Psoas muscle (tissue), 8 donors: ENCODE results near the gene KCNQ5. TPM values are rescaled to one million over a fixed set of nuclear protein-coding genes. Genes with fewer than 3 reads are reported as not detected.

ENCODE experiments used
- ATAC-seq, 4 donors: fragments of 200-7000 bp; cut with Tn5 transposase; one replicate each; pipeline ENCODE4 v1.9.1; 2020; ENCODE audit warnings: moderate library complexity in 3 of 4, mild to moderate bottlenecking in 2 of 4
- DNase-seq, 2 donors: peaks; one replicate each; pipeline ENCODE4 v3.0.0-alpha.2; 2020
- H3K27ac ChIP-seq: fragments of 200-600 bp; one replicate; pipeline ENCODE4 v1.8.0; 2022
- H3K27me3 ChIP-seq, 3 donors: fragments of 200-600 bp in 1 of 3; one replicate each; pipeline versions ENCODE4 v1.6.1 to v1.8.0; 2013 to 2022; ENCODE audit warnings: low read length in 2 of 3, mild to moderate bottlenecking in 2 of 3, moderate library complexity in 1 of 3; ENCODE audit not compliant: insufficient read depth in 3 of 3
- H3K36me3 ChIP-seq, 2 donors: fragments of 200-600 bp in 1 of 2; one replicate each; pipeline versions ENCODE4 v1.6.1 to v1.8.0; 2013 to 2022; ENCODE audit warnings: low read depth in 1 of 2, mild to moderate bottlenecking in 1 of 2, moderate library complexity in 1 of 2; ENCODE audit not compliant: insufficient read depth in 1 of 2
- H3K4me1 ChIP-seq: fragments of 200-600 bp; one replicate; pipeline ENCODE4 v1.8.0; 2022
- H3K4me3 ChIP-seq: fragments of 200-600 bp; one replicate; pipeline ENCODE4 v1.8.0; 2022; ENCODE audit warnings: mild to moderate bottlenecking
- H3K9me3 ChIP-seq: fragments of 200-600 bp; one replicate; pipeline ENCODE4 v1.8.0; 2022
- WGBS, 3 donors: extraction: QIAGEN DNeasy Blood & Tissue Kit; methylation state at CpG; one replicate each; pipeline versions ENCODE4 v1.1.6 to v1.1.7; 2013; 5-methylcytosine and 5-hydroxymethylcytosine counted together
- intact Hi-C, 2 donors: fragments of 100-400 bp; cut with DNase I; formaldehyde crosslinking; loops; one replicate each; pipeline versions ENCODE4 v1.11.0 to v1.14.2; 2022
- polyA plus RNA-seq, 3 donors: library from polyadenylated mRNA; stranded (reverse); fragments of 200-250 nt; gene quantifications; one replicate each; pipeline ENCODE4 v1.2.3, GENCODE V29; 2013
- total RNA-seq, 4 donors: library from RNA; stranded (reverse); fragmentation: NEBNext Ultra II Directional in 2 of 4; extraction: Animal tissue kit (Norgen Biotek cat#: 25700) in 2 of 4; gene quantifications; one replicate each; pipeline versions ENCODE4 v1.2.1 to v1.2.4, GENCODE V29; 2021 to 2023
- TF ChIP-seq, protein P1 (sequence below): fragments of 200-600 bp; IDR thresholded peaks from one replicate; pipeline ENCODE4 v1.8.0; 2022; ENCODE audit warnings: antibody characterized with exemption
- donor health status: healthy with polysubstance abuse.
- donor health status: DM: no; HTN: no; CAD: no; lungs with moderate emphysema.
- donor health status: Bipolar disorder and iron deficiency.
- donor health status: healthy.
- donor health status: DM: yes; HTN: yes; CAD: no.
- donor health status: DM: no; HTN: no; CAD: no.
- donor health status: DM: no; HTN: no; CAD: no.
- donor health status: DM: yes; HTN: yes; CAD: no.

KCNQ5 gene
- total and polyA plus RNA-seq, 7 donors: 4.4 to 90.7 (median 25.7) TPM

DNA sequence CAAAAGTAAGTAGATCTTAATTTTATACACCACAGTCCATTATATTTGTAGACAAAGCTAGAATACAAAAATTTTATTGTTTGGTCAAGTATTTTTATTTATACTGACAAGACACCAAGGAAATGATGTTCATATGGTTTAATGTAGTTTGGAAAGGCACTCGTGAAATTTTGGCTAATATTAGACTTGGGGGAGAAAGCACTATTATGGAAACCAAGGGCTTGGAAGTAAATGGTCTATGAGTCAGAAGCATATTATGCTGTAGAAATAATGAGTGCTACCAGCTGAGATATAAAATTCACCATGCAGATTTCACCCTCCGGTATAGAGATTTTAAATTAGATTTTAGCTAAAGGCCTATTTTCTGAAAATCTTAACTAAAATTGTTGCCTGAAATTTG is 233.6 kb downstream of the KCNQ5 start:
- no peak for ATAC-seq
- no peak overlapping the region for H3K4me3 ChIP-seq

DNA sequence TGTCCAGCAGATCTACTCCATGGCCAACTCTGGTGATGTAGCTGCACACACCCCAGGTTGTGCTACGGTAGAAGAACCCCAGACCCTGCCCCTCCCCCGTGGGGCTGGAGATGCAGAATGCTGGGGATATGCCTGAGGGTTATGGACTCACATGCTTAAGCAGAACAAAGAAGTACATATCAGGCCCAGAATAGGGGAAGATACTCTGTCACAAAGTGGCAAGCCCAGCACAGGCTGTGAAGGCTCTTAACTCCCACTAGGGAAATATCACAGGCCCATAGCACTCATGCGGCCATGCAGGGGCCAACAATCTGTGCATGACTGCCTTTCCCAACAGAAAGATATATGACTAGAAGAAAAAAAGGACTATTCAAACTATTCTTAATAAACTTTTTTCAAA is 234.9 kb downstream of the KCNQ5 start:
- Histone ChIP-seq H3K4me1 (peaks cover 13% of the 10 kb centered on the region), H3K4me3 (no peak overlapping the region), H3K9me3 (no peaks in the 10 kb centered on the region), H3K27me3 (no peaks in the 10 kb centered on the region), H3K27ac (no peak overlapping the region), H3K36me3 (no peaks in the 10 kb centered on the region)
- ATAC-seq (peak in 1 of 4 donors; percentile 27), DNase-seq (no peak)
- 83 to 85% (median 85%) methylated on average over 3 of the region's 3 CpGs for WGBS, 3 donors
- intact Hi-C loops: no loop called here
- TF ChIP-seq, protein P1, sequence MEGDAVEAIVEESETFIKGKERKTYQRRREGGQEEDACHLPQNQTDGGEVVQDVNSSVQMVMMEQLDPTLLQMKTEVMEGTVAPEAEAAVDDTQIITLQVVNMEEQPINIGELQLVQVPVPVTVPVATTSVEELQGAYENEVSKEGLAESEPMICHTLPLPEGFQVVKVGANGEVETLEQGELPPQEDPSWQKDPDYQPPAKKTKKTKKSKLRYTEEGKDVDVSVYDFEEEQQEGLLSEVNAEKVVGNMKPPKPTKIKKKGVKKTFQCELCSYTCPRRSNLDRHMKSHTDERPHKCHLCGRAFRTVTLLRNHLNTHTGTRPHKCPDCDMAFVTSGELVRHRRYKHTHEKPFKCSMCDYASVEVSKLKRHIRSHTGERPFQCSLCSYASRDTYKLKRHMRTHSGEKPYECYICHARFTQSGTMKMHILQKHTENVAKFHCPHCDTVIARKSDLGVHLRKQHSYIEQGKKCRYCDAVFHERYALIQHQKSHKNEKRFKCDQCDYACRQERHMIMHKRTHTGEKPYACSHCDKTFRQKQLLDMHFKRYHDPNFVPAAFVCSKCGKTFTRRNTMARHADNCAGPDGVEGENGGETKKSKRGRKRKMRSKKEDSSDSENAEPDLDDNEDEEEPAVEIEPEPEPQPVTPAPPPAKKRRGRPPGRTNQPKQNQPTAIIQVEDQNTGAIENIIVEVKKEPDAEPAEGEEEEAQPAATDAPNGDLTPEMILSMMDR: no peak

More for the DNA sequence above, 233.6 kb downstream of the KCNQ5 start:
- TF ChIP-seq, protein P1: no peak
- WGBS, 3 donors: 56 to 84% (median 66%) methylated on average over 2 of the region's 2 CpGs
- no peaks in the 10 kb centered on the region for H3K27me3 ChIP-seq
- intact Hi-C loops: no loop called here
- DNase-seq: no peak
- H3K9me3 ChIP-seq: no peaks in the 10 kb centered on the region
- no peak overlapping the region for H3K27ac ChIP-seq
- H3K36me3 ChIP-seq: no peaks in the 10 kb centered on the region
- peaks cover 4% of the 10 kb centered on the region for H3K4me1 ChIP-seq

DNA sequence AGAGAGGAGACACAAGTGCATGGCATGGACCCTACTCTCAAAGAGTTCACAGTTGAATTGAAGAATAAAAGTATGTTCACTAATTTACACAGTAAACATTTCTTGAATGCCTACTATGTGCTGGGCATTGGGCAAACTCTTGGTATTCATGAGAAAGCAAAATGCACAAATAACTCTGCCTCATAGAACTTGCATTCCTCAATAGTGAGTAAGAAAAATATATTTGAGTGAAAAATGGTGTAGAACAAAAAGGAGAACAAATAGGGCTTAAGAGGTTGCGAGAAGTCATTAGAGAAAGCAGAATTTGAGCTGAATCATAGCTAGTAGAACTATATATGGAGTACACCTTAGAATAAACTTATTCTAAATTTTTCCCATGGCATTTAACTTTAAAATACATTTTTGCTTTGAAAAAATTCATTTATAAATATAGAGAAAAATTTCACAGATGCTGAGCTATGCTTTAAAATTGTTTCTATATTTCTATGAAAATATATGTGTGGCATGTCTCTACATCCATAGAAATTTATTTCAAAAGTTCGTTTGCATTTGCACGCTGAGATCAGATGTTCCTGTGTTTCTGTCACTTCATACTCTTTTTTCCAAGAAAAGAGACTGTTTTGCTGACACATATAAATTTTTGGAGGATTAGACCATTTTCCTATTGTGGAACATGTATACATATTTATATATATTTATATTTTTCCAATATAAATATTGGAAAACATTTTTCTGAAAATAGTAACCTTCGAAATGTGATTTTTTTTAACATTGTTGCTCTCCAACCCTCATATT is 236.1 kb downstream of the KCNQ5 start:
- WGBS, 3 donors: 80 to 90% (median 88%) methylated on average over 4 of the region's 4 CpGs
- H3K27me3 ChIP-seq: no peaks in the 10 kb centered on the region
- TF ChIP-seq, protein P1: no peak

DNA sequence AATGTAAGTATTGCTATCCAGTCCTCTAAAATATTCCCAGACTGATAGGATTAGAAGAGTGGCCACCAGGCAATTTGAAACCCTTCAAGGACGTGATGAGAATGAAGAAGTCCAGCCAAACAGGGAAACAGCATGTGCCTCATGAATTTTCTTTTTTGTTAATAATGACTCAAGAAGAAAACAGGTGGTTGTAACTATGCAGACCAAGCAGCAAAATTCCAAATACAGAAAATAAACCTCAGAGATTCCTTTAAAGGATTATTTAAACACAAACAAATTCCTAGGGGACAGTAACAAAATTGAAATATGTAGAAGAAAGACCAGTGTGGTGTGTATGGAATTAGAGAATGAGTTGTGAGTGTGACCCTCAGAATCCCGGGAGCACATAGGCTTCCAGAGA is 239.2 kb downstream of the KCNQ5 start:
- intact Hi-C loops: loop anchor here (2.0 to 10.0 kb wide), 3 partner anchors 38 to 264 kb away; no protein-coding TSS in a partner anchor
- Histone ChIP-seq H3K36me3 (no peaks in the 10 kb centered on the region), H3K27me3 (no peaks in the 10 kb centered on the region), H3K27ac (peak overlapping the region; percentile 86), H3K4me1 (peaks cover 52% of the 10 kb centered on the region), H3K9me3 (no peaks in the 10 kb centered on the region), H3K4me3 (no peak overlapping the region)
- DNase-seq (no peak), ATAC-seq (no peak)
- 6 to 44% (median 22%) methylated on average over 2 of the region's 2 CpGs for WGBS, 3 donors
- TF ChIP-seq, protein P1: no peak

More for the DNA sequence above, 236.1 kb downstream of the KCNQ5 start:
- Histone ChIP-seq H3K27ac (no peak overlapping the region), H3K36me3 (no peaks in the 10 kb centered on the region), H3K9me3 (no peaks in the 10 kb centered on the region), H3K4me3 (no peak overlapping the region), H3K4me1 (peaks cover 25% of the 10 kb centered on the region)
- intact Hi-C loops: no loop called here
- no peak for DNase-seq
- no peak for ATAC-seq
